Mesenchymal stem cell (in vitro differentiated cells and primary cell): ENCODE measurements around the gene INPP5E.

ENCODE experiments used
- DNase-seq: peaks from one replicate; pipeline ENCODE4 v3.0.0-alpha.2; 2013
- H2AFZ ChIP-seq: one replicate; pipeline ENCODE4 v1.6.1; 2013; ENCODE audit warnings: low read depth, mild to moderate bottlenecking, control low read depth, inconsistent platforms, low read length, moderate library complexity
- H2AK5ac ChIP-seq: 2 replicates; pipeline ENCODE4 v1.6.1; 2013; ENCODE audit warnings: low read length, moderate library complexity, mild to moderate bottlenecking, inconsistent platforms; ENCODE audit not compliant: severe bottlenecking
- H2BK120ac ChIP-seq: one replicate; pipeline ENCODE4 v1.6.1; 2013; ENCODE audit warnings: low read depth, mild to moderate bottlenecking, inconsistent platforms, low read length, moderate library complexity
- H2BK12ac ChIP-seq, 2 experiments: one replicate each; pipeline ENCODE4 v1.6.1; 2013; ENCODE audit warnings: inconsistent platforms in 2 of 2, low read length in 2 of 2, mild to moderate bottlenecking in 2 of 2, moderate library complexity in 2 of 2, control low read depth in 1 of 2
- H2BK15ac ChIP-seq: one replicate; pipeline ENCODE4 v1.6.1; 2013; ENCODE audit warnings: mild to moderate bottlenecking, low read depth, inconsistent platforms; ENCODE audit not compliant: poor library complexity, severe bottlenecking
- H2BK5ac ChIP-seq: 2 replicates; pipeline ENCODE4 v1.6.1; 2013; ENCODE audit warnings: low read depth, mild to moderate bottlenecking, low read length, control low read depth, inconsistent platforms; ENCODE audit not compliant: poor library complexity, severe bottlenecking
- H3K14ac ChIP-seq, 2 experiments: one replicate each; pipeline ENCODE4 v1.6.1; 2013; ENCODE audit warnings: inconsistent platforms in 2 of 2, low read length in 2 of 2, control low read depth in 1 of 2, mild to moderate bottlenecking in 1 of 2, moderate library complexity in 1 of 2
- H3K18ac ChIP-seq, 2 experiments: one replicate each; pipeline ENCODE4 v1.6.1; 2013; ENCODE audit warnings: inconsistent platforms in 2 of 2, low read length in 2 of 2, control low read depth in 1 of 2, low read depth in 1 of 2, mild to moderate bottlenecking in 1 of 2
- H3K23ac ChIP-seq, 2 experiments: one replicate each; pipeline ENCODE4 v1.6.1; 2013; ENCODE audit warnings: inconsistent platforms in 2 of 2, low read length in 2 of 2, mild to moderate bottlenecking in 2 of 2, moderate library complexity in 2 of 2, control low read depth in 1 of 2
- H3K27ac ChIP-seq: 2 replicates; pipeline ENCODE4 v1.5.1; 2013; ENCODE audit warnings: mild to moderate bottlenecking, moderate library complexity, low read length, control low read depth, inconsistent platforms; ENCODE audit not compliant: poor library complexity, severe bottlenecking
- H3K27me3 ChIP-seq, 2 experiments: 2 replicates each; pipeline versions ENCODE4 v1.6.1 to v1.7.0; 2013; ENCODE audit warnings: low read length in 2 of 2, mild to moderate bottlenecking in 2 of 2, moderate library complexity in 2 of 2, control low read depth in 1 of 2, inconsistent platforms in 1 of 2; ENCODE audit not compliant: control insufficient read depth in 1 of 2, insufficient read depth in 1 of 2
- H3K36me3 ChIP-seq, 2 experiments: 2 replicates each; pipeline versions ENCODE4 v1.6.1 to v1.7.0; 2013; ENCODE audit warnings: low read length in 2 of 2, control low read depth in 1 of 2, inconsistent platforms in 1 of 2, low read depth in 1 of 2, mild to moderate bottlenecking in 1 of 2; ENCODE audit not compliant: insufficient read depth in 2 of 2, control insufficient read depth in 1 of 2
- H3K4ac ChIP-seq, 2 experiments: one replicate each; pipeline ENCODE4 v1.6.1; 2013; ENCODE audit warnings: inconsistent platforms in 2 of 2, low read length in 2 of 2, mild to moderate bottlenecking in 2 of 2, moderate library complexity in 2 of 2, control low read depth in 1 of 2, low read depth in 1 of 2
- H3K4me1 ChIP-seq: 2 replicates; pipeline ENCODE4 v1.6.1; 2013; ENCODE audit warnings: low read depth, low read length, control low read depth; ENCODE audit not compliant: control insufficient read depth, insufficient read depth
- H3K4me2 ChIP-seq: 2 replicates; pipeline ENCODE4 v1.6.1; 2013; ENCODE audit warnings: low read length, mild to moderate bottlenecking, inconsistent platforms; ENCODE audit not compliant: poor library complexity, severe bottlenecking
- H3K4me3 ChIP-seq, 2 experiments: 2 replicates each; pipeline versions ENCODE4 v1.5.1 to v1.7.0; 2013; ENCODE audit warnings: low read length in 2 of 2, mild to moderate bottlenecking in 2 of 2, control low read depth in 1 of 2, low read depth in 1 of 2; ENCODE audit not compliant: insufficient read depth in 1 of 2
- H3K79me1 ChIP-seq: replicated peaks from 2 replicates; pipeline ENCODE4 v1.6.1; 2013; ENCODE audit warnings: mild to moderate bottlenecking, control low read depth, low read length, inconsistent platforms; ENCODE audit not compliant: poor library complexity, severe bottlenecking
- H3K9ac ChIP-seq: 2 replicates; pipeline ENCODE4 v1.7.0; 2013; ENCODE audit warnings: mild to moderate bottlenecking, low read length, moderate library complexity
- H3K9me3 ChIP-seq: 2 replicates; pipeline ENCODE4 v1.7.0; 2013; ENCODE audit warnings: mild to moderate bottlenecking, low read length; ENCODE audit not compliant: control insufficient read depth
- H4K8ac ChIP-seq: one replicate; pipeline ENCODE4 v1.6.1; 2013; ENCODE audit warnings: inconsistent platforms, mild to moderate bottlenecking, low read length, moderate library complexity
- H4K91ac ChIP-seq: one replicate; pipeline ENCODE4 v1.6.1; 2013; ENCODE audit warnings: mild to moderate bottlenecking, low read length, inconsistent platforms
- WGBS: methylation state at CpG from one replicate; pipeline ENCODE4 v1.1.7; 2013; ENCODE audit warnings: mixed read lengths; 5-methylcytosine and 5-hydroxymethylcytosine counted together

Gene INPP5E

DNA sequence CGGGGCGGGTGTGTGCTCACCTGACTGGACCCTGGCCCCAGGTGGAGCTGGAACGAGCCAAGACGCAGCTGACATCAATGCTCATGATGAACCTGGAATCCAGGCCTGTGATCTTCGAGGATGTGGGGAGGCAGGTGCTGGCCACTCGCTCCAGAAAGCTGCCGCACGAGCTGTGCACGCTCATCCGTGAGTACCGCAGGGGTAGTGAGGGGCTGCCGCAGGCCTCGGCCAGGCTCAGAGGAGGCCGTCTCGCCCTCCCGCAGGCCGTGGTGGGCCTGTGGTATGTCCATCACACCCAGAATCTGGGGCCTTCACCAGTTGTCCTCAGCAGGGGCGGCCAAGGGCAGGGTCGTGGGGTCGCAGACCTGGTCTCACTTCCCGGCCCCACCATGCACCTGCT is 17.9 kb downstream of the INPP5E start:
- H2BK120ac ChIP-seq, result no peak overlapping the region
- H3K4me1 ChIP-seq, result peaks cover 3% of the 10 kb centered on the region
- H3K27ac ChIP-seq, result no peak overlapping the region
- no peak overlapping the region for H2BK5ac ChIP-seq
- no peak overlapping the region for H3K9ac ChIP-seq
- H2AK5ac ChIP-seq, result no peak overlapping the region
- DNase-seq, result no peak
- 93% methylated on average over 21 of the region's 21 CpGs for WGBS
- no peak overlapping the region for H2AFZ ChIP-seq
- peaks cover 40% of the 10 kb centered on the region for H3K79me1 ChIP-seq
- H3K14ac ChIP-seq, result no peak overlapping the region
- peaks cover 82 to 87% of the 10 kb centered on the region in 2 experiments for H3K36me3 ChIP-seq
- H4K91ac ChIP-seq, result no peak overlapping the region
- H3K4me3 ChIP-seq, result no peak overlapping the region
- H2BK12ac ChIP-seq, result no peak overlapping the region
- H3K4me2 ChIP-seq, result no peak overlapping the region
- H2BK15ac ChIP-seq, result no peak overlapping the region
- H3K18ac ChIP-seq, result no peak overlapping the region
- H3K23ac ChIP-seq, result no peak overlapping the region
- no peak overlapping the region for H4K8ac ChIP-seq
- no peak overlapping the region for H3K4ac ChIP-seq
- H3K9me3 ChIP-seq, result no peaks in the 10 kb centered on the region
- no peaks in the 10 kb centered on the region for H3K27me3 ChIP-seq

DNA sequence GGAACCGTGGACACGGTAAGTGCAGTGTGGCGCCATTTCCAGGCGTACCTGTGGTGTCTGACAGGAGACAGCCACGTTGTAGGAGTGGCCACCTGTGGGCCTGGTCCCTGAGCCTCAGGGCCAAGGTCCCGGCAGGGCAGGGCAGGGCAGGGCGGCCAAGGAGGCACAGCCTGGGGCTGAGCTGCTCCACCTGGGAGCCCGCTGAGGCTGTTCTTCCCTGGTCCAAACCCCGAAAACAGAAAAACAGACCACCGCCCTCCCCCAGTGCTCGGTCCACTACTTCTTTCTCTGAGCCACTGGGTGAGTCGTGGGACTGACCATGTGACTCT is 20.6 kb downstream of the INPP5E start:
- no peak overlapping the region for H2AFZ ChIP-seq
- no peaks in the 10 kb centered on the region for H3K4me1 ChIP-seq
- H3K14ac ChIP-seq, result no peak overlapping the region

DNA sequence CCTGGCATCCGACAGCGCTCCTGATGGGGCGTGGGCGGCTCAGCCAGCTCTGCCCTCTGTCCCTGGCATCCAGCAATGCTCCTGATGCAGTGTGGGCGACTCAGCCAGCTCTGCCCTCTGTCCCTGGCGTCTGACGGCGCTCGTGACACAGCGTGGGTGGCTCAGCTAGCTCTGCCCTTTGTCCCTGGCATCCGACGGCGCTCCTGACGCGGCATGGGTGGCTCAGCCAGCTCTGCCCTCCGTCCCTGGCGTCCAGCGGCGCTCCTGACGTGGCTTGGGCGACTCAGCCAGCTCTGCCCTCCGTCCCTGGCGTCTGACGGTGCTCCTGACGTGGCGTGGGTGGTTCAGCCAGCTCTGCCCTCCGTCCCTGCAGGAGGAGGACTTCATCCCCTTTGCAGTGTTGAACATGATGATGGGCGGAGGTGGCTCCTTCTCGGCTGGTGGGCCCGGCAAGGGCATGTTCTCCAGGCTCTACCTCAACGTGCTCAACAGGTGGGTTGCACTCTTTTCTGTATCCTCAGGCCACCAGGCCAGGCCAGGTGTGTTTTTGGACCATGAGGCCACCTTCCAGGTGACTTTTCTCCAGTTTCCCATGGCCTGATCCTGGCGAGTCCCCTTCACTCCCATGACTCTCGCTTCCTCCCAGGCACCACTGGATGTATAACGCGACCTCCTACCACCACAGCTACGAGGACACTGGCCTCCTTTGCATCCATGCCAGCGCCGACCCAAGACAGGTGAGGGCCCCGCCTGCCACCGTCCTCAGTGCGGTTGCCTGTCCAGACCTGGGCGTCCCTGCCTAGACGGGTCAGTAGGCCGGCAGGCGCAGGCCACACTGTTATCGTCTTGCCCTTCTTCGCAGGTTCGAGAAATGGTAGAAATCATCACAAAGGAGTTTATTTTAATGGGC is 21.2 kb downstream of the INPP5E start:
- H2AK5ac ChIP-seq, result no peak overlapping the region
- H2BK12ac ChIP-seq, result no peak overlapping the region
- H4K8ac ChIP-seq, result no peak overlapping the region
- no peak overlapping the region for H3K4me2 ChIP-seq
- DNase-seq, result no peak
- H3K36me3 ChIP-seq, result peaks cover 94 to 95% of the 10 kb centered on the region in 2 experiments
- no peak overlapping the region for H3K4me3 ChIP-seq
- no peak overlapping the region for H3K14ac ChIP-seq
- H3K27me3 ChIP-seq, result no peaks in the 10 kb centered on the region
- no peak overlapping the region for H2BK5ac ChIP-seq
- H3K27ac ChIP-seq, result no peak overlapping the region
- no peak overlapping the region for H2BK120ac ChIP-seq
- H3K23ac ChIP-seq, result no peak overlapping the region
- no peaks in the 10 kb centered on the region for H3K9me3 ChIP-seq
- no peak overlapping the region for H3K9ac ChIP-seq
- H3K4ac ChIP-seq, result no peak overlapping the region
- H3K4me1 ChIP-seq, result no peaks in the 10 kb centered on the region
- H2BK15ac ChIP-seq, result no peak overlapping the region
- no peak overlapping the region for H4K91ac ChIP-seq
- 95% methylated on average over 48 of the region's 48 CpGs for WGBS
- peaks cover 50% of the 10 kb centered on the region for H3K79me1 ChIP-seq
- no peak overlapping the region for H2AFZ ChIP-seq
- H3K18ac ChIP-seq, result no peak overlapping the region

More for the DNA sequence above, 20.6 kb downstream of the INPP5E start:
- Histone ChIP-seq H3K4me2 (no peak overlapping the region), H3K4ac (no peak overlapping the region), H3K27me3 (no peaks in the 10 kb centered on the region), H2AK5ac (no peak overlapping the region), H2BK5ac (no peak overlapping the region), H3K23ac (no peak overlapping the region), H4K91ac (no peak overlapping the region), H3K9me3 (no peaks in the 10 kb centered on the region), H4K8ac (no peak overlapping the region), H3K4me3 (no peak overlapping the region), H3K36me3 (peaks cover 94% of the 10 kb centered on the region in 2 experiments), H2BK120ac (no peak overlapping the region), H3K18ac (no peak overlapping the region), H3K79me1 (peaks cover 49% of the 10 kb centered on the region), H3K27ac (no peak overlapping the region), H2BK12ac (no peak overlapping the region), H3K9ac (no peak overlapping the region), H2BK15ac (no peak overlapping the region)
- WGBS, result 97% methylated on average over 12 of the region's 12 CpGs
- DNase-seq, result no peak

DNA sequence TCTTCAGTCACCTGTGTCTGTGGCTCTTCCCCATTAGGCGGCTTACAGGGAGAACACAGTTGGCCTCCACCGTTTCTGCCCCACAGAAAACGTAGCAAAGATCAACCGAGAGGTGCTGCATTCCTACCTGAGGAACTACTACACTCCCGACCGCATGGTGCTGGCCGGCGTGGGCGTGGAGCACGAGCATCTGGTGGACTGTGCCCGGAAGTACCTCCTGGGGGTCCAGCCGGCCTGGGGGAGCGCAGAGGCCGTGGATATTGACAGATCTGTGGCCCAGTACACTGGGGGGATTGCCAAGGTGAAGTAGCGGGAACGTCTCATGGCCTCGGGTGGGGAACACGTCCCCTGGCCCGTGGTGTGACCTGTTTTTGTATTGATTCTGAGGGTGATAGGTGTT is 22.7 kb downstream of the INPP5E start:
- H3K9ac ChIP-seq, result no peak overlapping the region
- no peak overlapping the region for H3K4me3 ChIP-seq
- H3K18ac ChIP-seq, result no peak overlapping the region
- no peak overlapping the region for H4K91ac ChIP-seq
- peaks cover 42% of the 10 kb centered on the region for H3K79me1 ChIP-seq
- H3K9me3 ChIP-seq, result no peaks in the 10 kb centered on the region
- no peak for DNase-seq
- H2BK5ac ChIP-seq, result no peak overlapping the region
- H3K36me3 ChIP-seq, result peaks cover 85 to 94% of the 10 kb centered on the region in 2 experiments
- no peak overlapping the region for H2BK120ac ChIP-seq
- H3K4me2 ChIP-seq, result no peak overlapping the region
- H2BK15ac ChIP-seq, result no peak overlapping the region
- H3K27me3 ChIP-seq, result no peaks in the 10 kb centered on the region
- no peak overlapping the region for H2AK5ac ChIP-seq
- no peak overlapping the region for H3K27ac ChIP-seq
- no peak overlapping the region for H3K23ac ChIP-seq
- no peak overlapping the region for H3K14ac ChIP-seq
- H2AFZ ChIP-seq, result no peak overlapping the region
- no peak overlapping the region for H4K8ac ChIP-seq
- WGBS, result 96% methylated on average over 19 of the region's 19 CpGs
- H3K4ac ChIP-seq, result no peak overlapping the region
- no peak overlapping the region for H2BK12ac ChIP-seq
- peaks cover 2% of the 10 kb centered on the region for H3K4me1 ChIP-seq
